Hematopoietic multipotent progenitor cell (in vitro differentiated cells): Measurements from ENCODE around the gene MIDN. TPM values are rescaled to one million over a fixed set of nuclear protein-coding genes. Genes with fewer than 3 reads are reported as not detected.
"Not testable (repeated sequence)": the region's sequence is repeated elsewhere in the genome, so short reads cannot be mapped to it uniquely, and the experiment has no call there.

Experiments
- DNase-seq, 3 donors: peaks; one replicate each; pipeline ENCODE4 v3.0.0-alpha.2; 2011 to 2015; ENCODE audit warnings: low read depth in 2 of 3, low spot score in 2 of 3
- total RNA-seq: library from RNA; depleted of rRNA; stranded (reverse); fragments of >200 nt; gene quantifications from one replicate; pipeline ENCODE4 v1.2.3, GENCODE V29; 2012

MIDN gene
- total RNA-seq, 1 donor = 64.9 TPM

DNA sequence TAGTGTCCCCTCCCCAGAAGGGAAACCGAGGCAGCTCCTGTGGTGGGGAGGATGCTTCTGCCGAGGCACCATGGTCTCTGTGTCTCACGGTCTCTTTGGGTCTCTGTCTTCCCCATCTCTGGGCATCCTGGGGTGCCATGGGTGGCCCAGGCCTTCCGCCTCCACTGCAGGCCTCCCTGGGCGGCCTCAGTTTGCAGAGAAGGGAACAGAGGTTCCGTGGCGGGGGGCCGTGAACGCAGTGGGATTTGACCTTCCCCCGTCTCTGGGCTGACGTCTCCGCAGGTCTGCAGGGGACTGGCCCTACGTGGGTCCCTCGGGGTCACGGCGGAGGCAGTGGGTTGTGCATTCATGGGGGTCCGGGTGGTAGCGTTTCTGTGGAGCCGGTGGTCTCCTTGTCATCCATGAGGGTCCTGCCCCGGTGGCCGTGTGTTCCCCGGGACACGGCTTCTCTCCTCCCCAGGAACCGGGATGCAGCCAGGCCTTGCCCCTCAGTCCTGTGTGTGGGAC, 41.9 kb downstream of the MIDN start:
- DNase-seq = no peak

DNA sequence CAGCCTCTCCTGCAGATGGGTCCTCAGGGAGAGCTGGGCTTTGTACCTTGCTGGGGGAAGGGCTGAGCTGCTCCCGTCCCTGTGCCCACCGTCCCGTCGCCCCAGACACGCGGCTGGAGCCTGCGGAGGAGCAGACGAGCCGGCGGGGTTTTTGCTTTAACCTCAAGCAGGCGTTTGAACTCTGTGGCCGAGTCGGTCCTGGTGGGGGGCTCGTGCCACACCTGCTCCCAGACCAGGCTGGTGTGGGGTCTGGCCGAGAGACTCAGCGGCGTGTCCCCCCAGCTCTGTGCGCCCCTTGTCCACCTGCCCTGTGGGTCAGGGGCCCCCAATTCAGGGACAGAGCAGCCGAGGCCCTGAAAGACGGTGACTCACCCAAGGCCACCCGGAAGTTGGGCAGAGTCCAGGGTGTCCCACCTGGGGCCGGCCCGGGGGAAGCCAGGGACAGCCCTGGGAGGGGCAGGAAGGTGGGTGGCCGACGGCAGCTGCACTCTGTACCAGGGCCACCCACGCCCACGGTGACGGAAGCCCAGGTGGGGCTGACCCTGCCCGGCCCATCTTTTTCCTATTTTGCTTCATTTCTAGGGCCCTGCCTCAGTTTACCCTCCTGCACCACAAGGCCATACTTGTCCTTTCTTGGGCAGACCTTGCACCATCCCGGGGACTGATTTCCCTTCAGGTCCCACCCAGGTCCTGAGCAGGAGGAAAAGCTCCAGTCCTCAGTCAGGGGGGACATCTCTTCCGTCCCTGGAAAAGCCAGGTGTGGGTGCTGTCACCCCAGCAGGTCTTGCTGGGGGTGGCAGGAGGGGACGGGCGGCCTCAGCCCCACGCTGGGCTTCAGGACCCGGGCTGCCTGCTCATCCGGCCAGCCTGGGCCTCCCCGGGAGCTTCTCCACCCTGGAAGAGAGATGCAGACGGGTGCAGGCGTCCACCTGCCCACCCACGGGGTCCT, 42.6 kb downstream of the MIDN start:
- DNase-seq = no peak

DNA sequence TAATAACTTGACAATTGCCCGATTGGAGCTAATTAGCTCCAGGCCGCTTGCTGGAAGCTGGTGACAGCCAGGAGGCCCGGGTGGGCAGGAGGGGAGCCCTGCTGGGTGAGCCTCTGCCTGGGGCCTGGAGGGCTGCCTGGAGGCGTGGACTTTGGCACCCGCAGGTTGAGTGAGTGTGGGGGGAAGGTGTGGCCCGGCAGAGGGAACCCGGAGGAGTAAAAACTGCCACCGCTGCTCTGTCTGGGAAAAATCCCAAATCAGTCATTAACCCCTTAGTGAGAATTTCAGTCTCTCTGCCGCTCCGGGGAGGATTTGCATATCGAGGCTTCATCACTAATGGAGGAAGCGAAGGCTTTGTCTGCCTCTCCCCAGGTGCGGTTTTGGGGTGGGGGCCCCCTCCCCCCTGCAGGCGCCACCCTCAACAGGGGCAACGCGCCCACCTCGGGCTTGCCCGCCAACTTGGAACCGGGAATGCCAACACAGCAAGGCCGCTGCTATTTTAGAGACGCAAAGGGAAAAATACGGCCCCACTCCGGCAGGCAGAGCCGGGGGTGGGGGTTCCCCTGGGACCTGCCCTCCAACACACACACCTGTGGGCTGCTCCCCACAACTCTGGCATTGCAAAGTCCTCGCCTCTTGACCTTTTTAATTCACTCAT, 43.5 kb downstream of the MIDN start:
- DNase-seq = no peak

DNA sequence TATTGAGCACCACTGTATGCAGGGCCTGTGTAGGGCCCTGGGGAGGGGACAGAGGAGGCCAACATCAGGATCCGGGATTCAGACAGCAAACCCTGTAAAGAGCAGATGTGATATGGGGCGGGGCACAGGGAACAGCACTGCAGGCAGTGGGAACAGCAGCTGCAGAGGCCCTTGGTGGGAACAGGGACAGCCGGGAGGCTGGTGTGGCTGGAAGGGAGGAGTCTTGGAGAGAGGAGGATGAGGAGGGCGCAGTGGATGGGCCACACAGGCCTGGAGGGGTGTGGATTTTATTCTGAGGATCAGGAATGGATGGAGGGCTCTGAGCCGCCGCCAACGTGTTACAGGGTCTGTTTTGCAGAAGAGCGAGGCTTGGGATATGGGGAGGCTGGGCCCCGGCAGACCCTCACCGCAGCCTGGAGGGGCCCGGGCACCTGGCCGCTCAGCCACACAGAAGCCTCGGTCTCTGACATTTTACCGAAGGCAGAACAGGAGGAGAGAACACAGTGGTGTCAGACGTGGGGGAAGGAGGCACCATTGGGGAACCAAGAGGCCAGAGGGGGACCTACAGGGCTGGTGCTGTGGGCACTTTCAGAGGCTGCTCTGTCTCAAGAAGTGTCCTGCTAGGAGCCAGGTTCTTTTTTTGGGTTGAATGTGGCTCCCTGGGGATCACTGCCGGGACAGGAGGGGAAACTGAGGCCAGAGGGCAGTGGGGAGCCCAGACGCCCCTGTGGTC, 44.2 kb downstream of the MIDN start:
- no peak for DNase-seq

DNA sequence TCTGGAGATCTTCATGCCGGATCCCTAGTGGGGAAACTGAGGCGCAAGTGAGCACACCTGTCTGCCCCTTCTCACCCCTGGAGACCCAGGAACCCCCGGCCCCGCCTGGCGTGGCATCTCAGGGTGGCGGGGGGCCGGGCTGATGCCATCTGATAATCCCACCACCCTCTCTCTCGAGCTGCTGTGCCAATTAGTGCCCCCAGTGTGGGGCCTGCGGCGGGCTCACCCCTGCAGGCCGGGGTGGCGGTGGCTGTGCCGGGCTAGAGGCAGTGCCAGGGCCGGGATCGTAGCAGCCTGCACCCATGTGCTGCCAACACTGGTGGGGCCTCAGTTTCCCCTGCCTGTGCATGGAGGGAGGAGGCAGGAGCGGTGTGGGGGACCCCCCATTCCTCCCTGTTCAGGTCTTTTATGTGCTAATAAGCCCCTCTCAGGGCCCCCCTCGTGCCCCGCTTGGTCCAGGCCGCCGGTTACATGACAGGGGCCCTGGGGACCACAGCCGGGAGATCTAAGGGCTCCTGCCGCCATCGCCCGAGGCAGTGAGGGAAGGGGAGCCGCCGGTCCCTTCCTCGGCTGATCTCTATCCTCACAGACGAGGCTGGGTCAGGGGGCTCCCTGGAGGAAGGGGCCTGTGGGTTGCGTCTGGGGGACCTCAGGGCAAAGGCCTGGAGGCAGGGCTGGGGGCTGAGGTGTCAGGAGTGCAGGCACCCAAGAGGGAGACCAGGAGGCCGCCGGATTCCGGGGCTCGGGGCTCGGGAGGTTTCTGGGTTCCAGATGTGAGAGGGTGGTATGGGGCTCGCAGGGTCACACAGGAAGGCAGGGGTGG, 45.6 kb downstream of the MIDN start:
- DNase-seq = no peak

DNA sequence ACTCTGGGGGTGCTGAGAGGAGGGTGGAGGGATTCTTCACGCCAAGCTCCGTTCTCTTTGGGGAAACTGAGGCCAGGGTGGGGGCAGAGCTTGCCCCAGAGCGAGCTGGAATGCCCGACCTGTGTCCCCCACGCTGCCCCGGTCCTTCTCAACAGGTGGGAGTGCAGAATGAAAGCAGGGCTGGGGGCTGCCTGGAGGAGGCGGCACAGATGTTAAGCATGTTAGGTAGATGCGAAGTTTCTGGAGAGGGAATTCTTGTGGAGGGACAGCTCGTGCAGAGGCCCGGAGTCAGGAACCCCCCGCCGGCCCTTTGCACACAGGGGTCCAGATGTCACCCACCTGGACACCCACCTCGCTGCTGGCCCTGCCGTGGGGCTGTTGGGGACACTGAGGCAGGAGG, 46.3 kb downstream of the MIDN start:
- no peak for DNase-seq

DNA sequence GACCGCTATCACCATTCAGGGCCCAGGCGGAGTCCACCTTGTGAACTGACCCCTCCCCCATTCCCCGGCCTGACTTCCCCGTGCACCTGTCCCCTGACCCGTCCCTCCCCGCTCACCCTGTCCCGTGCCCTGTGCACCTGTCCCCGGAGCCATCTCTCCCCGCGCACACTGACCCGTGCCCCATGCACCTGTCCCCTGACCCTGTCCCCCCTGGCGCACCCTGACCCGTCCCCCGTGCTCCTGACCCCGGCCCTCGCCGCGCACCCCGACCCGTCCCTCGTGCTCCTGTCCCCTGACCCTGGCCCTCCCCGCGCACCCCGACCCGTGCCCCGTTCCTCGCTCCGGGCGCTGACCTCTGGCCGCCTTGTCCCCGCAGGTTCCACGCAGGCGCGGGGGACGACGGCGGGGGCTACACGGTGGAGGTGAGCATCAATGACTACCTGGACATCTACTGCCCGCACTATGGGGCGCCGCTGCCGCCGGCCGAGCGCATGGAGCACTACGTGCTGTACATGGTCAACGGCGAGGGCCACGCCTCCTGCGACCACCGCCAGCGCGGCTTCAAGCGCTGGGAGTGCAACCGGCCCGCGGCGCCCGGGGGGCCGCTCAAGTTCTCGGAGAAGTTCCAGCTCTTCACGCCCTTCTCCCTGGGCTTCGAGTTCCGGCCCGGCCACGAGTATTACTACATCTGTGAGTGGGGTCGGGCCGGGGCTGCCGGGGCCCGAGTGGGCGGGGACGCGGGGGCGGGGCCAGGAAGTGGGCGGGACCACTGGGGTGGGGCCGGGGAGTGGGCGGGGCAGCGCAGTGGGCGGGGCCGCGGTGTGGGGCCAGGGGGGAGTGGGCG, 47.0 kb downstream of the MIDN start:
- DNase-seq = peak in 2 of 3 donors; percentile 52 to 55

DNA sequence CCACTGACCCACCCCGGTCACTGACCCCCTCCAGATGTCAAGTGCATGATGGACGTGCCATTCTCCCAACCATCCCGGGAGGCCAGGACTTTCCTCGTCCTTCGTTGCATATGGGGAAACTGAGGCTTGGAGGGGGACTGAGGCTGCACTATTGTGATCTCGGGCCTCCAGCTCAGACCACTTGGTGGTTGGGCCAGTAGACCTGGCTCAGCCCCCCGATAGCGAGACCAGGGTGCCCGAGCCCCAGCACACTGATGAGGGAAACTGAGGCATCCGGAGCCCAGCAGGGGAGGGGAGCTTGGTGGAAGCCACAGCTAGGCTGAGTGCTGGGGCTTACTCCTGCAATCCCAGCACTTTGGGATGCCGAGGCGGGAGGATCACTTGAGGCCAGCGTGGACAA, 47.7 kb downstream of the MIDN start:
- no peak for DNase-seq

DNA sequence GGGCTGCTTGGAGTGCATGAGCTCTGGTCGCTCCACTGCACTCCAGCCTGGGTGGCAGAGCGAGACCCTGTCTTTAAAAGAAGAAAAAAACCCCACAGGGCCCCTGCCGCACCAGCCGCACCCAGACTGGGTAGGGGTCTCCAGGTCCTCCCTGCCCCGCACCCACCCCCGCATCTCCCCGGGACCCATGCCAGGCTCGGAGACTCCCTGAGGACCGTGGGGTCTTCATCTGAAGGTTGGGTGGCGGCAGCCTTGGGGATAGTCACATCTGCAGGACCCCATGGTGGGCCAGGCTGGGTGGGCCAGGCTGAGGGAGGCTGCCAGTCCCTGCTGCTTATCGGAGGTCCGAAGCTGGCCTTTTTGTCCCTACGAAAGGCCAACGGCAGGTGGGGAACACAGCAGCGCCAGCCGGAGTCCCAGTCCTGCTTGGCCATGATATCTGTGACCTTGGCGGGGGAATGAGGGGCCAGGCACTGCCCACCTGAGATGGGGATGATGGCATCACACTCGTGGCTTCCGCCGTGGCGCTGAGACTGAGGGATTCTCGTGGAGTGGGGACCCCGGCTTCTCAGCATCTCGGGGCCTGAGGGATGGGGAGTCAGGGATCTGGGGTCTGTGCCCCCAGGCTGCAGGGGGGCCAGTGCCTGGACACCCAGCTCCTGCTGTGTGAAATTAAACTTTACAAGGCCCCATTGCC, 48.3 kb downstream of the MIDN start:
- DNase-seq = no peak

DNA sequence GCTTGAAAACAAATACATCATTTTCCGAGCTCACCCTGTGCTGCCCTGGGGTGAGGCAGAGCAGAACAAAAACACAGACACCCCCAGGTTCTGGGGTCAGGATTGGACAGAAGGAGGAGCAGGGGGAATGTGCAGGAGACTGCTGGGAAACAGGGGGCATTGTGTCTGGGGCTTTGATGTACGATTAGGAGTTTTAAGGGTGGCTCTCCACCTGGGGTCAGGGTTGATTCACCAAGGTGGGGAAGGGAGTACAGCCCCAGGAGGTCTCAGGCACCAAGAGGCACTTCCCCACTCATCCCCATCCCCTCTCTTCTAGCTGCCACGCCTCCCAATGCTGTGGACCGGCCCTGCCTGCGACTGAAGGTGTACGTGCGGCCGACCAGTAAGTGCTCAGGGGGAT, 49.9 kb downstream of the MIDN start:
- no peak for DNase-seq

DNA sequence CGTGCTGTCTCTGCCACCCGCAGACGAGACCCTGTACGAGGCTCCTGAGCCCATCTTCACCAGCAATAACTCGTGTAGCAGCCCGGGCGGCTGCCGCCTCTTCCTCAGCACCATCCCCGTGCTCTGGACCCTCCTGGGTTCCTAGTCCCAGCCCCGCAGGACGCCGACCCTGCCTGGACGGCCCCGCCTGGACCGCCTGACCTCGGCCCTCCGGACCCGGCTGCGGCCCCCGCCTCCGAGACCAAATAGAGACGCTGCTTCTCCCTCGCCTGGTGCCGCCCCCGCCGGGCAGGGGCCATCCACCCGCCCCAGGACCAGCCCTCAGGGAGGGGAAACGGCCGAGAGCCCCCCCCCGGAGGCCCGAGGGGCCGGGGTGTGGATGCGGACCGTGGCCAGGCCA, 51.4 kb downstream of the MIDN start:
- DNase-seq = no peak

DNA sequence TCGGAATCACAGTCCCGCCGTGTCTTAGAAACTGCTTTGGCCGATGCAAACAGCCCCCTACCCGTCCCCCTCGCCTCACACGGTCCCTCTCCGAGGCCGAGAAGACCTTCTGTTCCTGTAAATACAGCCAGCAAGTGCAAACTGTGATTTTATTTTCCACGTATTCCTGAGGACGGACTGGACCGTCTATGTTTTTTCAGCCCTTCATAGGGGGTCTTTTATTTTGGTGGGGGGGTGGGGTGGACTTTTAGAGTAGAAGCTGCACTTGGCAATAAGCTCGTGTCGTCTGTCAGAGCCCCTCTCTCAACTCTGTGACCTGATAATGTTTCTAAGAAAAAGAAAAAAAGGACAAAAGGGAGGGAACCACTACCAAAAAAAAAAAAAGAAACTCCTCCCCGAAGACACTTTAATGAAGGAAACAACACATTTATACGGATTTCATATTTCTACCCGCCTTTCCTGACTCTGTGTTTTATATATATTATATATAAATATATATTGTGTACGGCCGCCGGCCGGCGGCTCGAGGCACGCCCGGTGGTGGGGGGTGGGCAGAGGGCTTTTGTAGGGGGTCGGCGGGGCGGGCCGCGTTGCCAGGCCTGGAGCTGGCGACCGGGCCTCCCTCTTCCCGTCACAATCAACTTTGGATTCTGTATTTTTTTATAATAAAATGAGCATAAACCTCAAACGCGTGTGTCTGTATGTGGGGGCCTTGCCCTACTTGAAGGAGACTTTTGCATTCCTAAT, 52.5 kb downstream of the MIDN start:
- no peak for DNase-seq

DNA sequence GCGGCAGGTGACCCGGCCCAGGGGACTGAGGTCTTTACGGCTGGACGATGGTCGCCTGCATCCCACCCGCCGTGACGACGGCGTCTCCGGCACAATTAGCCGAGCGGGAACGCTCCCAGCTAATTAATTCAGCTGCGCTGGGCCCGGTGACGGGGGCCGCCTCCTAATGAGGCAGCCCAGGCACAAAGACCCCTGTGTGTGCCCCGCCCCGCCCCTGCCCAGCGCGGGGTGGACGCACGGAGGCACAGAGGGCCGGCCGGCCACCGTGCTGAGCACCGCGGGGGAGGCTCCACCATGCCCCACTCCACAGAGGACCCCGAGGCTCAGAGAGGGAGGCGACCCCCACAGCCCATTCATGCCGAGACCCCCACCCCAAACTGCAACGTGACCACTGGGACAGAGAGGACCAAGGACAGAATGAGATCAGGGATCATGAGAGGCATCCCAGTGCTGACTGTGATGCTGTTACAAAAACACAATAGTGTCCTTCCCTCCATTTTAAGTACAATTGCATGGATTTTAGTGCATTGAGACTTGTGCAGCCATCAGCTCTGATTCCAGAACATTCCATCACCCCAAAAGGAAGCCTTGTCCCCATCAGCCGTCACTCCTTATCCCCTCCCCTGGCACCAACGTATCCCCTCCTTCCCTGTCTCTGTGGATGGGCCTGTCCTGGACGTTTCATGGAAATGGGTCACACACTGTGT, 54.3 kb downstream of the MIDN start:
- DNase-seq = no peak

DNA sequence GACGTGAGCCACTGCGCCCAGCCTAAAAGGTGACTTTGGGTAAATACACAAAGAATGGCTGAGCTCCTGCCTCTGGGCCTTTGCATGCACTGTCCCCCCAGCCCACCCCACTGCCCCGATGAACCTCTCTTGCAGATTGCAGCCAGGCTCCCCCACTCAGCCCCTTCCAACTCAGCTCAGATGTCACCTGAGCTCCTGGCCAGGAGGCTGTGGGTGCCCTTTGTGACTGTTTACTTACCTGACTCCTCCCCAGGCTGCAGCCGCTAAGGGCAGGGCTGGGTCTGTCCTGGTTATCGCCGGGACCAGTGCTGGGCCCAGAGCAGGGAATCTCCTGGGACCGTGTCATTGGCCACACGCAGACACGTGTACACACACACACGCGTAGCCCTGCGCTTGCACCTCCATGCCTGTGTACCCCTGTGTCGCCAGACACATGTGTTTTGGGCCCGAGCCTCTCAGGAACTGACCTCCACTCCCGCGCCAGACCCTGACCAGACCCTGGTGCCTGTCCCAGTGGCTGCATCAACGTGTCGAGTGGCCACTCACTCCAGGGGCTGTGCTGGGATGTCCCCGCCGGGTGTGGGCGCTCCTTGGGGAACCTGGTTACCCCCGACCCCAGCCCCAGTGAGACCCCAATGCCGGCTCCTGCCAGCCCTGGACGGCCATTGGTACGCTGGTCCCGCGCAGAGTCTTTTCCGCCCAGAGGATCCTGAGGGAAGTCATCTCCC, 56.0 kb downstream of the MIDN start:
- no peak for DNase-seq

DNA sequence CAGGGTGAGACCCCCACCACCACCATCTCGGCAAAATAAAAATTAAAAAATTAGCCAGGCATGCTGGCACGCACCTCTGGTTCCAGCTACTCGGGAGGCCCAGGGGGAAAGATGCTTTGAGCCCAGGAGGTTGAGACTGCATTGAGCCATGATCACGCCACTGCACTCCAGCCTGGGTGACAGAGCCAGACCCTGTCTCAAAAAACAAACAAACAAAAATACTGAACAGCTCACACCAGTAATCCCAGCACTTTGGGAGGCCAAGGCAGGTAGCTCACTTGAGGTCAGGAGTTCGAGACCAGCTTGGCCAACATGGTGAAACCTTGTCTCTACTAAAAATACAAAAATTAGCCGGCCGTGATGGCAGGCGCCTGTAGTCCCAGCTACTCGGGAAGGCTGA, 57.0 kb downstream of the MIDN start:
- not testable (repeated sequence) for DNase-seq

DNA sequence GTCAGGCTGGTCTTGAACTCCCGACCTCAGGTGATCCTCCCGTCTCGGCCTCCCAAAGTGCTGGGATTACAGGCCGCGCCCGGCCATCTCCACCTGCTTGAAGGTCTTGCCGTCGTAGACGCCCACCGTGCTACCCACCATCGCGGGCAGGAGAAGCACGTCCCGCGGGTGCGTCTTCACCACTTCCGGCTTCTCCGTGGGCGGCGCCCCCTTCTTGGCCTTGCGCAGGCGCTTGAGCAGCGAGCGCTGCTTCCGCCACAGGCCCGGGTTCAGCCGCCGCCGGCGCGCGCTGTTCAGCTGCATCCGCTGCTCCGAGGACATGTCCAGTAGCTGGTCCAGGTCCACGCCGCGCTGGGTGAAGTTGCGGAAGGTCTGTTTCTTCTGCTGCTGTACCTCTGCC, 58.9 kb downstream of the MIDN start:
- no peak for DNase-seq

DNA sequence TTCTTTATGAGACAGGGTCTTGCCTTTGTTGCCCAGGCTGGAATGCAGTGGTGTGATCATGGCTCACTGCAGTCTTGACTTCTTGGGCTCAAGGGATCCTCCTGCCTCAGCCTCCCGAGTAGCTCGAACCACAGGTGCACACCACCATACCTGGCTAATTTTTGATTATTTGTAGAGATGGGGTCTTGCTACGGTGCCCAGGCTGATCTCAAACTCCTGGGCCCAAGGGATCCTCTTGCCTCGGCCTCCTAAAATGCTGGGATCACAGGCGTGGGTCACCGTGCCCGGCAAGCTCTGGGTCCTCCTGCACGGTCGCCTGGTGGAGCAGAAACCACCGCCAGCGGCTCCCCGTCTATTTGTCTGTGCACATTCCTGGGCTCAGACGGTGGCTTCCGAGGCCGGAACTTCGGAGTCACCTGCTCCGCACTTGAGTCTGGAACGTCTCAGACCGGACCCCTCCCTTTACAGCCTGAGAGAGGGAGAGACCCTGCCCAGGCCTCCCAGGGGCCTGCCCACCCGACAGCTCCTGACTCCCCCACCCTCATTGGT, 59.4 kb downstream of the MIDN start:
- no peak for DNase-seq
